Tibial nerve (tissue), 4 donors: ENCODE results near the gene EPHA6.

ENCODE experiments used
- CTCF ChIP-seq, 5 experiments: fragments of 200-600 bp in 3 of 5; fragments of 450-650 bp in 2 of 5; sonication (generic) in 3 of 5; IDR thresholded peaks; one replicate each; pipeline ENCODE4 v1.5.1; 2016 to 2019; ENCODE audit warnings: antibody characterized with exemption in 5 of 5, mild to moderate bottlenecking in 3 of 5, moderate library complexity in 2 of 5
- EP300 ChIP-seq, 2 donors: sonication (generic); formaldehyde crosslinking; IDR thresholded peaks; one replicate each; pipeline ENCODE4 v1.6.1; 2017; ENCODE audit warnings: antibody characterized with exemption in 2 of 2, mild to moderate bottlenecking in 1 of 2
- POLR2A ChIP-seq, 2 donors: fragments of 450-650 bp; IDR thresholded peaks; one replicate each; pipeline ENCODE4 v1.6.1; 2017; ENCODE audit warnings: antibody characterized with exemption in 2 of 2, mild to moderate bottlenecking in 2 of 2, moderate library complexity in 2 of 2

GRCh38 chr3:97074546-97074945 lies 260.2 kb downstream of the EPHA6 start:
- no peak for TF ChIP-seq POLR2A (IDR thresholded peaks at IDR 0.05)
- no peak for TF ChIP-seq CTCF (IDR thresholded peaks at IDR 0.05)
- TF ChIP-seq EP300 (IDR thresholded peaks at IDR 0.05), result no peak
